Measurements from ENCODE around the gene FAF2.

Gene FAF2

DNA sequence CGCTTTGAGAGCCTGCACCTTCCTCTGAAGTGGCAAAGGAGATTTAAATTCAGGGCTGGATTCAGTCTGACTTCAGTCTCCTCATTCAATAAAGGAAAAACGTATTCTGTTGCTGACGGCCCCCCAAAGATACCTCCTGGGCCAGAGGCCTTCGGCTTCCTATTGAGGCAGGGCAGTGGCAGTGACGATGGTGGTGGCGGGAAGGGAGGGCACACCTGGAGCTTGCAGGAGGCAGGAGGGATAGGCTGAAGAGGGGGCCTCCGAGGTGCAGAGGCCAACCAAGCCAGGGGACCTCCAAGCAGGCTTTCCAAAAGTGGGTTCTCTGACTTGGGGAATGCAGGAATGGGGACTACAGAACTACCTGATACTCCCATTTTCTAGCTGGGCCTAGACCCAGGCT lies 73.1 kb downstream of the FAF2 start:
- no peak overlapping the region for H3K4me2 ChIP-seq (ENCODE audit: low read length)
- no peaks in the 10 kb centered on the region for H3K36me3 ChIP-seq (ENCODE audit: control insufficient read depth, insufficient read depth, low read length)
- no peak overlapping the region for H3K56ac ChIP-seq (ENCODE audit: low read length)
- no peak overlapping the region for H3K9ac ChIP-seq (ENCODE audit: low read length)
- H3K79me2 ChIP-seq (ENCODE audit: control insufficient read depth, insufficient read depth, low read length), result no peaks in the 10 kb centered on the region
- no peak overlapping the region for H2BK15ac ChIP-seq (replicated peaks; ENCODE audit: low read depth)
- no peak overlapping the region for H4K5ac ChIP-seq (ENCODE audit: low read length)
- DNase-seq, result no peak
- no peaks in the 10 kb centered on the region for H3K79me1 ChIP-seq (ENCODE audit: low read length)
- H2AK5ac ChIP-seq (ENCODE audit: low read length), result no peak overlapping the region
- H3K4ac ChIP-seq (ENCODE audit: low read depth, low read length), result no peak overlapping the region
- H2BK5ac ChIP-seq (ENCODE audit: low read length), result no peak overlapping the region
- H3K4me1 ChIP-seq (ENCODE audit: control insufficient read depth, low read depth, low read length), result no peaks in the 10 kb centered on the region
- no peaks in the 10 kb centered on the region for H3K27me3 ChIP-seq (ENCODE audit: insufficient read depth, low read length, poor library complexity)
- no peak overlapping the region for H3K18ac ChIP-seq (ENCODE audit: low read length)
- H2BK120ac ChIP-seq (ENCODE audit: low read depth, low read length), result no peak overlapping the region
- no peak overlapping the region for H4K8ac ChIP-seq (ENCODE audit: low read depth, low read length)
- no peak overlapping the region for H3K23ac ChIP-seq (ENCODE audit: low read length)
- no peak overlapping the region for H3K27ac ChIP-seq (ENCODE audit: low read depth, low read length)
- no peak overlapping the region for H3K4me3 ChIP-seq (ENCODE audit: low read length)
- no CpG with 5 or more reads among the region's 7 CpGs for WGBS (ENCODE audit: extremely low coverage, insufficient coverage, low lambda C conversion rate)

DNA sequence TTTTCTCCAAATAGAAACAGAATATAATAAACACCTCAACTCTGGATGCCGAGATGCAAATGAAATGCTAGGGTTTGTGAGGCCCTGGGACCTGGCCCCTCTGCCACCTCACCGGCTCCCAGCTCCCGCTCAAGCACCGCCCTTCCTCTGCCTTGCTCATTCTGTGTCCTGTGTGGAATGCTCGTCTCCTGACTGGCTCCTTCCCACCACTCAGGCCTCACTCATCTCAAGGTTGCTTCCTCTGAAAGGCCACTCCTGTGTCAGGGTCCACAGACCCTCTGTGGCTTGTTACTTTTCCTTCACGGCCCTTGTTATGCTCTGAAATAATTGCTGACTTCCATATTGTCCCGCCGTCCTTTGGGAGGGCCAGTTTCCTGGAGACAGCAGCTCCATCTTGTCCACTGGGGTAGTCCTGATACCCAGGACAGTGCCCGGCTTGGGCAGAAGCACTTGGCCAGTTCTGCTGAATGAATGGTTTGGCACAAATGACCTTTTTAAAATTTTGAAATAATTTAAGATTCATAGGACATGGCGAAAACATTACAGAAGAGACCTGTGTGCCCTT lies 73.6 kb downstream of the FAF2 start:
- no peak overlapping the region for H3K9ac ChIP-seq (ENCODE audit: low read length)
- H3K79me2 ChIP-seq (ENCODE audit: control insufficient read depth, insufficient read depth, low read length), result no peaks in the 10 kb centered on the region
- no peak overlapping the region for H2AK5ac ChIP-seq (ENCODE audit: low read length)
- H3K36me3 ChIP-seq (ENCODE audit: control insufficient read depth, insufficient read depth, low read length), result no peaks in the 10 kb centered on the region
- H3K27me3 ChIP-seq (ENCODE audit: insufficient read depth, low read length, poor library complexity), result no peaks in the 10 kb centered on the region
- H4K8ac ChIP-seq (ENCODE audit: low read depth, low read length), result no peak overlapping the region
- no peaks in the 10 kb centered on the region for H3K79me1 ChIP-seq (ENCODE audit: low read length)
- no peak overlapping the region for H2BK5ac ChIP-seq (ENCODE audit: low read length)
- no peak overlapping the region for H3K27ac ChIP-seq (ENCODE audit: low read depth, low read length)
- no peak overlapping the region for H3K18ac ChIP-seq (ENCODE audit: low read length)
- H3K4me2 ChIP-seq (ENCODE audit: low read length), result no peak overlapping the region
- H2BK120ac ChIP-seq (ENCODE audit: low read depth, low read length), result no peak overlapping the region
- H4K5ac ChIP-seq (ENCODE audit: low read length), result no peak overlapping the region
- no CpG with 5 or more reads among the region's 10 CpGs for WGBS (ENCODE audit: extremely low coverage, insufficient coverage, low lambda C conversion rate)
- H2BK15ac ChIP-seq (replicated peaks; ENCODE audit: low read depth), result no peak overlapping the region
- H3K4ac ChIP-seq (ENCODE audit: low read depth, low read length), result no peak overlapping the region
- H3K4me3 ChIP-seq (ENCODE audit: low read length), result no peak overlapping the region
- no peak overlapping the region for H3K56ac ChIP-seq (ENCODE audit: low read length)
- H3K23ac ChIP-seq (ENCODE audit: low read length), result no peak overlapping the region
- DNase-seq, result no peak
- H3K4me1 ChIP-seq (ENCODE audit: control insufficient read depth, low read depth, low read length), result no peaks in the 10 kb centered on the region

DNA sequence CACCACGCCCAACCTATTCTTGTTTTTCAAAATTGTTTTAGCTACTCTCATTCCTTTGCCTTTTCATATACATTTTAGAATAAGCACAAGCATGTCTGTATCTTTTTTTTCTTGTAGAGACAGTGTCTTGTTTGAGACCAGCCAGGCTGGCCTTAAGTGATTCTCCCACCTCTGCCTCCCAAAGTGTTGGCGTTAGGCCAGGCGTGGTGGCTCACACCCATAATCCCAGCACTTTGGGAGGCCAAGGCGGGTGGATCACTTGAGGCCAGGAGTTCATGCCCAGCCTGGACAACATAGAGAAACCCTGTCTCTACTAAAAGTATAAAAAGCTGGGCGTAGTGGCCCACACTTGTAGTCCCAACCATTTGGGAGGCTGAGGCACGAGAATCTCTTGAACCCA lies 76.0 kb downstream of the FAF2 start:
- H3K4me2 ChIP-seq (ENCODE audit: low read length), result no peak overlapping the region
- H4K5ac ChIP-seq (ENCODE audit: low read length), result no peak overlapping the region
- no peak for DNase-seq
- no peak overlapping the region for H2BK120ac ChIP-seq (ENCODE audit: low read depth, low read length)
- H3K4ac ChIP-seq (ENCODE audit: low read depth, low read length), result no peak overlapping the region
- no peaks in the 10 kb centered on the region for H3K4me1 ChIP-seq (ENCODE audit: control insufficient read depth, low read depth, low read length)
- no peak overlapping the region for H3K9ac ChIP-seq (ENCODE audit: low read length)
- no peaks in the 10 kb centered on the region for H3K79me1 ChIP-seq (ENCODE audit: low read length)
- H3K23ac ChIP-seq (ENCODE audit: low read length), result no peak overlapping the region
- no peak overlapping the region for H3K27ac ChIP-seq (ENCODE audit: low read depth, low read length)
- no peak overlapping the region for H3K56ac ChIP-seq (ENCODE audit: low read length)
- no CpG with 5 or more reads among the region's 6 CpGs for WGBS (ENCODE audit: extremely low coverage, insufficient coverage, low lambda C conversion rate)
- no peak overlapping the region for H4K8ac ChIP-seq (ENCODE audit: low read depth, low read length)
- H3K18ac ChIP-seq (ENCODE audit: low read length), result no peak overlapping the region
- H3K36me3 ChIP-seq (ENCODE audit: control insufficient read depth, insufficient read depth, low read length), result peaks cover 8% of the 10 kb centered on the region
- no peaks in the 10 kb centered on the region for H3K27me3 ChIP-seq (ENCODE audit: insufficient read depth, low read length, poor library complexity)
- no peak overlapping the region for H2AK5ac ChIP-seq (ENCODE audit: low read length)
- H2BK5ac ChIP-seq (ENCODE audit: low read length), result no peak overlapping the region
- no peak overlapping the region for H2BK15ac ChIP-seq (replicated peaks; ENCODE audit: low read depth)
- H3K79me2 ChIP-seq (ENCODE audit: control insufficient read depth, insufficient read depth, low read length), result no peaks in the 10 kb centered on the region
- no peak overlapping the region for H3K4me3 ChIP-seq (ENCODE audit: low read length)

DNA sequence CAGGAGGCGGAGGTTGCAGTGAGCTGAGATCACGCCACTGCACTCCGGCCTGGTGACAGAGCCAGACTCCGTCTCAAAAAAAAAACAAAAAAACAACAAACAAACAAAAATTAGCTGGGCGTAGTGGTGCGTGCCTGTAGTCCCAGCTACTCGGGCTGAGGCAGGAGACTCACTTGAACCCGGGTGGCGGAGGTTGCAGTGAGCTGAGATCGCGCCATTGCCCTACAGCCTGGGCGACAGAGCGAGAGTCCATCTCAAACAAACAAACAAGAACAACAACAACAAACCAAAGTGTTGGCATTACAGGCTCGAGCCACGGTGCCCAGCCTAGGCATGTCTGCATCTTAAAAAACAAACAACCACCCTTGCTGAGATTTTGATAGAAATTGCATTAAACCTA lies 76.8 kb downstream of the FAF2 start:
- Histone ChIP-seq H4K5ac (ENCODE audit: low read length) (no peak overlapping the region), H2BK15ac (replicated peaks; ENCODE audit: low read depth) (no peak overlapping the region), H3K79me2 (ENCODE audit: control insufficient read depth, insufficient read depth, low read length) (no peaks in the 10 kb centered on the region), H4K8ac (ENCODE audit: low read depth, low read length) (no peak overlapping the region), H3K4me1 (ENCODE audit: control insufficient read depth, low read depth, low read length) (no peaks in the 10 kb centered on the region), H3K9ac (ENCODE audit: low read length) (no peak overlapping the region), H2AK5ac (ENCODE audit: low read length) (no peak overlapping the region), H3K27me3 (ENCODE audit: insufficient read depth, low read length, poor library complexity) (no peaks in the 10 kb centered on the region), H2BK5ac (ENCODE audit: low read length) (no peak overlapping the region), H3K4me3 (ENCODE audit: low read length) (no peak overlapping the region), H3K4ac (ENCODE audit: low read depth, low read length) (no peak overlapping the region), H3K79me1 (ENCODE audit: low read length) (no peaks in the 10 kb centered on the region), H3K56ac (ENCODE audit: low read length) (no peak overlapping the region), H3K4me2 (ENCODE audit: low read length) (no peak overlapping the region), H3K18ac (ENCODE audit: low read length) (no peak overlapping the region), H3K36me3 (ENCODE audit: control insufficient read depth, insufficient read depth, low read length) (peaks cover 13% of the 10 kb centered on the region), H3K23ac (ENCODE audit: low read length) (no peak overlapping the region), H3K27ac (ENCODE audit: low read depth, low read length) (no peak overlapping the region), H2BK120ac (ENCODE audit: low read depth, low read length) (no peak overlapping the region)
- no peak for DNase-seq
- no CpG with 5 or more reads among the region's 15 CpGs for WGBS (ENCODE audit: extremely low coverage, insufficient coverage, low lambda C conversion rate)

DNA sequence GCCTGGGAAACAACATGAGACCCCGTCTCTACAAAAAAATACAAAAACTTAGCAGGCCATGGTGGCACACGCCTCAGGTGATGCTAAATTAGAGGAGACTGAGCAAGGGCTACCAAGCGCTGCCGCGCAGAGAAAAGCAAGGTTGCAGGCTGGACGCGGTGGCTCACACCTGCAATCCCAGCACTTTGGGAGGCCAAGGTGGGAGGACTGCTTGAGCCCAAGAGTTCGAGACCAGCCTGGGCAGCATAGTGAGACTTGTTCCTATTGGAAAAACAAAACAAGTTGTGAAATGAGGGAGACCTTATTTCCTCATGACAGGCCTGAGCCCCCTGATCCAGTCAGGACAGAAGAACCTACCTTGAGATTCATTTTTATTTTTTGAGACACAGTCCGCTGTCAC lies 77.5 kb downstream of the FAF2 start:
- H2AK5ac ChIP-seq (ENCODE audit: low read length), result no peak overlapping the region
- peaks cover 13% of the 10 kb centered on the region for H3K36me3 ChIP-seq (ENCODE audit: control insufficient read depth, insufficient read depth, low read length)
- no peak overlapping the region for H3K18ac ChIP-seq (ENCODE audit: low read length)
- H3K79me2 ChIP-seq (ENCODE audit: control insufficient read depth, insufficient read depth, low read length), result no peaks in the 10 kb centered on the region
- no peaks in the 10 kb centered on the region for H3K4me1 ChIP-seq (ENCODE audit: control insufficient read depth, low read depth, low read length)
- no peak overlapping the region for H2BK5ac ChIP-seq (ENCODE audit: low read length)
- H3K79me1 ChIP-seq (ENCODE audit: low read length), result no peaks in the 10 kb centered on the region
- H3K4ac ChIP-seq (ENCODE audit: low read depth, low read length), result no peak overlapping the region
- no peak overlapping the region for H2BK15ac ChIP-seq (replicated peaks; ENCODE audit: low read depth)
- no peak overlapping the region for H4K8ac ChIP-seq (ENCODE audit: low read depth, low read length)
- no peak overlapping the region for H3K23ac ChIP-seq (ENCODE audit: low read length)
- H2BK120ac ChIP-seq (ENCODE audit: low read depth, low read length), result no peak overlapping the region
- H4K5ac ChIP-seq (ENCODE audit: low read length), result no peak overlapping the region
- no peak overlapping the region for H3K4me2 ChIP-seq (ENCODE audit: low read length)
- no peak overlapping the region for H3K9ac ChIP-seq (ENCODE audit: low read length)
- H3K27ac ChIP-seq (ENCODE audit: low read depth, low read length), result no peak overlapping the region
- WGBS (ENCODE audit: extremely low coverage, insufficient coverage, low lambda C conversion rate), result no CpG with 5 or more reads among the region's 9 CpGs
- H3K27me3 ChIP-seq (ENCODE audit: insufficient read depth, low read length, poor library complexity), result no peaks in the 10 kb centered on the region
- H3K56ac ChIP-seq (ENCODE audit: low read length), result no peak overlapping the region
- no peak for DNase-seq
- no peak overlapping the region for H3K4me3 ChIP-seq (ENCODE audit: low read length)

DNA sequence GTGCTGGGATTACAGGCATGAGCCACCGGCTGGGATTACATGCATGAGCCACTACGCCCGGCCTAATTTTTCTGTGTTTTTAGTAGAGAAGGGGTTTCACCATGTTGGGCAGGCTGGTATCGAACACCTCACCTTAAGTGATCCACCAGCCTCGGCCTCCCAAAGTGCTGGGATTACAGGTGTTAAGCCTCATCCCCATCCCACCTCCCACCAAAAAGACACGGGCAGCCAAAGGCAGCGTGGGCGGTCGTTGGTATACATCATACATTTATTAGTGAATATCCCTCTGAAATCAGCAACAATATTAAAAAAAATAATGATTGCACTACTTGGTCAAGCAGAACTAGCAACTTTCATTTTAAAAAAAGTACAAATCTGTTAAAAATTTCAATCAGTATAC lies 78.3 kb downstream of the FAF2 start:
- H3K56ac ChIP-seq (ENCODE audit: low read length), result no peak overlapping the region
- H3K79me2 ChIP-seq (ENCODE audit: control insufficient read depth, insufficient read depth, low read length), result peaks cover 2% of the 10 kb centered on the region
- H3K4me1 ChIP-seq (ENCODE audit: control insufficient read depth, low read depth, low read length), result no peaks in the 10 kb centered on the region
- no peak overlapping the region for H4K8ac ChIP-seq (ENCODE audit: low read depth, low read length)
- no CpG with 5 or more reads among the region's 9 CpGs for WGBS (ENCODE audit: extremely low coverage, insufficient coverage, low lambda C conversion rate)
- DNase-seq, result no peak
- H3K9ac ChIP-seq (ENCODE audit: low read length), result no peak overlapping the region
- peaks cover 19% of the 10 kb centered on the region for H3K36me3 ChIP-seq (ENCODE audit: control insufficient read depth, insufficient read depth, low read length)
- H2AK5ac ChIP-seq (ENCODE audit: low read length), result no peak overlapping the region
- H3K4ac ChIP-seq (ENCODE audit: low read depth, low read length), result no peak overlapping the region
- H3K4me3 ChIP-seq (ENCODE audit: low read length), result no peak overlapping the region
- H2BK120ac ChIP-seq (ENCODE audit: low read depth, low read length), result no peak overlapping the region
- H3K79me1 ChIP-seq (ENCODE audit: low read length), result peaks cover 5% of the 10 kb centered on the region
- no peak overlapping the region for H2BK5ac ChIP-seq (ENCODE audit: low read length)
- no peak overlapping the region for H3K27ac ChIP-seq (ENCODE audit: low read depth, low read length)
- H3K18ac ChIP-seq (ENCODE audit: low read length), result no peak overlapping the region
- H2BK15ac ChIP-seq (replicated peaks; ENCODE audit: low read depth), result no peak overlapping the region
- no peak overlapping the region for H3K23ac ChIP-seq (ENCODE audit: low read length)
- no peaks in the 10 kb centered on the region for H3K27me3 ChIP-seq (ENCODE audit: insufficient read depth, low read length, poor library complexity)
- H4K5ac ChIP-seq (ENCODE audit: low read length), result no peak overlapping the region
- H3K4me2 ChIP-seq (ENCODE audit: low read length), result no peak overlapping the region
